Measurements from ENCODE around the gene ARL6IP4. TPM values are rescaled to one million over a fixed set of nuclear protein-coding genes. Genes with fewer than 3 reads are reported as not detected.

The ARL6IP4 gene
- total RNA-seq, 3 donors from 2014 or later, result 127 to 171 (median 128) TPM

DNA sequence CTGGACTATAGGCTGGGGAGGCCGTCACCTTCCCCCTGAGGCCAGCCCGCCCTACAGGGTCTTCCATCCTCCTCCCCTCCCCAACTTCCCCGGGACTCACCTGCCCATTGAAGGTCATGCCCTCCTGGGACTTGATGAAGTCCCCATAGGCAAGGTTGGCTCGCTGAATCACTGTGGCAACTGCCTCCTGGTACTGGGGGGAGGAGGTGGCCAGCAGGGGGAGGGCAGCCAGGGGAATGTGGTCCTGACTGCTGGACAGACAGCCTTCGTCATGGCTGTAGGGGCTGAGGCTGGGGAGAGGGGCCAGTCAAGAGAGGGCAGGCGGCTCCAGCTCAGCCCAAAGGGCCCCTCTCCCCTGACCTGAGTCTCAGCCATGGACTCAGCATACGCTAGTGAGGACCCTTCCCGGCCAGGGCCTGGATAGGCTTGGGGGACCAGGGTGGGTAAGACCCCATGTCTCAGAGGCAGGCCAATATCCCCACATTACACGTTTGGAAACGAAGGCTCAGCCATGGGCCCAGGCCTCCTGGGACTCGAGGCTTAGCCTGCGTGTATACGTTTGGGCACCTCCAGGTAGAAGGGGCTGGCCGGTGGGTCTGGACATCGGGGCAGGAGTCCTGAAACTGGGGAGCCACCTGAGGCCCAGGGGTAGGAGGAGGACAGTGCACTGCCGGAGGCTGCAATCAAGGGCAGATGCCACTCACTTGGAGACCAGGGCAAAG is 16.3 kb downstream of the ARL6IP4 start:
- TF ChIP-seq, protein P1, sequence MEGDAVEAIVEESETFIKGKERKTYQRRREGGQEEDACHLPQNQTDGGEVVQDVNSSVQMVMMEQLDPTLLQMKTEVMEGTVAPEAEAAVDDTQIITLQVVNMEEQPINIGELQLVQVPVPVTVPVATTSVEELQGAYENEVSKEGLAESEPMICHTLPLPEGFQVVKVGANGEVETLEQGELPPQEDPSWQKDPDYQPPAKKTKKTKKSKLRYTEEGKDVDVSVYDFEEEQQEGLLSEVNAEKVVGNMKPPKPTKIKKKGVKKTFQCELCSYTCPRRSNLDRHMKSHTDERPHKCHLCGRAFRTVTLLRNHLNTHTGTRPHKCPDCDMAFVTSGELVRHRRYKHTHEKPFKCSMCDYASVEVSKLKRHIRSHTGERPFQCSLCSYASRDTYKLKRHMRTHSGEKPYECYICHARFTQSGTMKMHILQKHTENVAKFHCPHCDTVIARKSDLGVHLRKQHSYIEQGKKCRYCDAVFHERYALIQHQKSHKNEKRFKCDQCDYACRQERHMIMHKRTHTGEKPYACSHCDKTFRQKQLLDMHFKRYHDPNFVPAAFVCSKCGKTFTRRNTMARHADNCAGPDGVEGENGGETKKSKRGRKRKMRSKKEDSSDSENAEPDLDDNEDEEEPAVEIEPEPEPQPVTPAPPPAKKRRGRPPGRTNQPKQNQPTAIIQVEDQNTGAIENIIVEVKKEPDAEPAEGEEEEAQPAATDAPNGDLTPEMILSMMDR (IDR thresholded peaks at IDR 0.05), result no peak
- Histone ChIP-seq H3K9me3 (no peaks in the 10 kb centered on the region), H3K36me3 (ENCODE audit: low read depth) (no peaks in the 10 kb centered on the region), H3K4me1 (ENCODE audit: low read depth) (no peaks in the 10 kb centered on the region), H3K4me3 (no peak overlapping the region)
- intact Hi-C loops (cut with DNase I, micrococcal nuclease), result no loop called here
- DNase-seq, result peak in 1 of 3 donors; percentile 19
- no peak for ATAC-seq

DNA sequence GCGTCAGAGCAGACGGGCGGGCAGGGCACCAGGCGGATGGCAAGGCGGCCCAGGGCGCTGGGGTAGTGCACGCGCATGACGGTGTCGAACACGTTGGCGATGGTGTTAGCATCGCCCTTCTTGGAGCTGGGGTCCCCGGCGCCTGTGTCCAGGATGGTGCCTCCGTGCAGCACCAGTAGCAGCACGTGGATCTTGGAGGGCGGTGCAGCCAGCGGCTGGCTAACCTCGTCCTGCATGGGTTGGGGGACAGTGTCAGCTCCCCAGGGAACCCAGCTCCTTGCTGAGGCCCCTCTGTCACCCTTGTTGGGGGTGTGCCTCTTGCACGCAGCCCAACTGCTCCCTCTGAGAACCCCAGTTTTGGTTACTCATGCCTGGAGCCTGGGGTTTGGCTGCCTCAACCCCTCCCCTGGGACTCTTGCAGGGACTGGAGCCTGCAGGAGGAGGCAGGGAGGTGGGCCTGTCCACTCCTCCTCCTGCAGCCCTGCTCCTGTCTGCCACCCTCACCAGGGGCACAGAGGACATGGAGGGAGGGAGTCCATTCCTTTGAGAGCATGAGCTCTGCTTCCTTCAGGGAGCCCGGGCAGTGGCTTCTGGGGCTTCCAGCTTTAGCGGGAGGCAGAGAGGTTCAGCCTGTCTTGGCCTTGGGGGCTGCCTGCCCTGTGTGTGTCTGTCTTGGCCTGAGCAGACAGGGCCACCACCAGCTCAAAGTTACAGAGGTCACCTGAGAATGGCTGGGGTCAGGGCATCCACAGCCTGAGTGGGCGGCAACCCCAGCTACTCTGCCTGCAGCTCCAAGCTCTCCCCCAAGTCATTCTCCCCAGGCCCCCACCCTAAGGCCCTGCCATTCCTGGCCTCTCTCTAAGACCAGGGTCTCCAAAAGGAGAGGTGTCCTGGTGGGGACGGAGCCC is 17.1 kb downstream of the ARL6IP4 start:
- no peak overlapping the region for H3K4me3 ChIP-seq
- TF ChIP-seq, protein P1 (IDR thresholded peaks at IDR 0.05), result no peak
- H3K9me3 ChIP-seq, result no peaks in the 10 kb centered on the region
- no peak for ATAC-seq
- H3K36me3 ChIP-seq (ENCODE audit: low read depth), result no peaks in the 10 kb centered on the region
- no peaks in the 10 kb centered on the region for H3K4me1 ChIP-seq (ENCODE audit: low read depth)
- DNase-seq, result peak in 1 of 3 donors; percentile 38
- intact Hi-C loops (cut with DNase I, micrococcal nuclease), result no loop called here

DNA sequence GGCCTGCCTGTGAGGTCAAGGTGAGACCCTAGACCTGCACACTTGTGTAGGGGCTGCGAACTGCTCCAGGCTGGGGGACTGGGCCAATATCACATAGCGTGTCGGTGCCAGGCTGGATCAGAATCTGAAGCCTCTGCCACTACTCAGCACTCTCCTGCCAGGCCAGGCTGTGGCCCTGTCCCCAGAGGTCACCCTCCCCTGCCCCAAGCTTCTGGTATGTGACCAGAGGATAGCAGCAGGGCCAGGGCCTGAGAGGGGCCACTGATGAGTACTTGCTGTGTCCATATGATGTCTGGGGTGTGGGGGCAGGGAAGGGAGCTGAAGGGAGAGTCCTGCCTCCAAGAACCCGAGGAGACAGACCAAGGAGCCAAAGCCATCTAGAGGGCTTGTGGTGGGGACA is 17.8 kb downstream of the ARL6IP4 start:
- intact Hi-C loops (cut with DNase I, micrococcal nuclease), result no loop called here
- no peaks in the 10 kb centered on the region for H3K9me3 ChIP-seq
- no peaks in the 10 kb centered on the region for H3K36me3 ChIP-seq (ENCODE audit: low read depth)
- no peaks in the 10 kb centered on the region for H3K4me1 ChIP-seq (ENCODE audit: low read depth)
- TF ChIP-seq, protein P1 (IDR thresholded peaks at IDR 0.05), result no peak
- peak in 1 of 3 donors; percentile 27 for DNase-seq
- ATAC-seq, result no peak
- H3K4me3 ChIP-seq, result no peak overlapping the region

DNA sequence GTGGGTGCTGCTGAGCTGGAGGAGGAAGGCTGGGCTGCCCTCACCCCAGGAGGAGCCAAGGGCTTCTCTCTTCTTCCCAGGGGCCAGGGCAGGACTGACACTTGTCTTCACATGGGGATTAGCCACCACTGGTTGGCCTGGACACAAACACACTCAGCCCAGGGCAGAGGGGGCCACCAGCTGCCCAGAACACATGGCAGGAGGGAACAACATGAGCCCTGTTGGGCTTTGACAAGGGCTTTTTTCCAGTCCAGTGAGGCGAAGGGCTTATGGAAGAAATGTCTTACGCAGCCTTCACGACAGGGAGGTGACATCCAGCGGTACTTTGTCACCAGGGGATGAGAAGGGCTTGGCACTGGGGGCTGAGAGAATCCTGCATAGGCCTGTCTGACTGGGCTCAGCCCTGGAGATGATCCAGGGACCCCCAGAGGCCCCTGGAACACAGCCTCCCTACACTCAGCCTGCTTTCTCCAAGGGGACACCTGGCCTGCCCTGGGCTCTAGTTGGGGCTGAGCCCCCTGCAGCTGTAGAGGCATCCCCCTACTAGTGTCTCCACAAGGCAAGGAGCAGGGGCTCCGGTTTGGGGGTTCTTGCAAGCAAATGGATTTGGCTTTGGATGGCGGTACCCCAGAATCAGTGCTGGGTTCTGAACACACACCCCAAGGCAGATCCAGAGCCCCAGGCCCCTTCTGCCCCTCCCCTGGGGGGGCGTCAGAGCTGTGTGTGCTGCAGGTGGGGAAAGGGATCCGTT is 18.9 kb downstream of the ARL6IP4 start:
- ATAC-seq (no peak), DNase-seq (peak in 1 of 3 donors; percentile 19)
- intact Hi-C loops (cut with DNase I, micrococcal nuclease), result no loop called here
- H3K4me1 ChIP-seq (ENCODE audit: low read depth), result no peaks in the 10 kb centered on the region
- H3K4me3 ChIP-seq, result no peak overlapping the region
- TF ChIP-seq, protein P1 (IDR thresholded peaks at IDR 0.05), result no peak
- no peaks in the 10 kb centered on the region for H3K36me3 ChIP-seq (ENCODE audit: low read depth)
- no peaks in the 10 kb centered on the region for H3K9me3 ChIP-seq

DNA sequence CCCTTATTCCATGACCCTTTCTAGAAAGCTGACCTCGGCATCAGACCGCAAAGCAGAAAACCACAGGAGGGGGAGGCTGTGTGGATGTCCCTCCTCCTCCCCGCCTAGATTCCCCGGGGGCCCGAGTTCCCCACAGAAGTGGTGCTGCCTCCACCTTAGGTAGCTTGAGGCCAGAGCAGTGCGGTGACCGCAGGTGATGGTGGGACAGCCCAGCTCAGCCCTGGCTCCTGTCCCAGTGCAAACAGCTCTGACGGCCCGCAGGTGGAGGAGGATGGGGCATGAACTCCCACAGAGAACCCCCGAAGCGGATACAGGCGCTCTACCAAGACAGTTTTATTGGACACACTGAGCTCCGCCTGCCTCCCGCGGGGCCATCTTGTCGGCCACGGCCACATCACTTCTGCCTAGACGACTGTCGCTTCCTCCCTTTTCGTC is 19.5 kb downstream of the ARL6IP4 start:
- intact Hi-C loops (cut with DNase I, micrococcal nuclease), result no loop called here
- peak in 1 of 3 donors; percentile 38 for DNase-seq
- TF ChIP-seq, protein P1 (IDR thresholded peaks at IDR 0.05), result no peak
- Histone ChIP-seq H3K36me3 (ENCODE audit: low read depth) (no peaks in the 10 kb centered on the region), H3K4me1 (ENCODE audit: low read depth) (no peaks in the 10 kb centered on the region), H3K9me3 (no peaks in the 10 kb centered on the region), H3K4me3 (no peak overlapping the region)
- ATAC-seq, result no peak
